Calu3 (cell line): Measurements from ENCODE around the gene CDK18. TPM values are rescaled to one million over a fixed set of nuclear protein-coding genes. Genes with fewer than 3 reads are reported as not detected.

Experiments used
- BruUV-seq: library from RNA; stranded (reverse); fragments of 400-500 nt; replicated peaks from 2 replicates; lab custom pipeline; 2021; lab: Mats Ljungman, UMichigan
- CTCF ChIA-PET: fragments of 300-600 bp; sonication (Branson Sonifier 250); formaldehyde crosslinking; loops from one replicate; lab custom pipeline; 2022; ENCODE audit warnings: antibody characterized with exemption; lab: Charles Lee
- DNase-seq: peaks from one replicate; pipeline ENCODE4 v3.0.0; 2022
- H3K27ac Mint-ChIP-seq: one replicate; pipeline ENCODE4 v1.8.0; 2022; ENCODE audit warnings: mixed read lengths; ENCODE audit not compliant: unreplicated experiment
- H3K27me3 Mint-ChIP-seq: one replicate; pipeline ENCODE4 v1.8.0; 2022; ENCODE audit warnings: mixed read lengths; ENCODE audit not compliant: unreplicated experiment
- H3K36me3 Mint-ChIP-seq: one replicate; pipeline ENCODE4 v1.8.0; 2022; ENCODE audit warnings: mild to moderate bottlenecking, moderate library complexity, mixed read lengths; ENCODE audit not compliant: insufficient read depth, unreplicated experiment
- H3K4me1 Mint-ChIP-seq: one replicate; pipeline ENCODE4 v1.8.0; 2022; ENCODE audit warnings: mild to moderate bottlenecking, low read depth, mixed read lengths; ENCODE audit not compliant: unreplicated experiment
- H3K4me3 Mint-ChIP-seq: one replicate; pipeline ENCODE4 v1.8.0; 2022; ENCODE audit warnings: mild to moderate bottlenecking, low read depth, moderate library complexity, mixed read lengths; ENCODE audit not compliant: unreplicated experiment
- H3K9me3 Mint-ChIP-seq: one replicate; pipeline ENCODE4 v1.8.0; 2022; ENCODE audit warnings: low read depth, mixed read lengths; ENCODE audit not compliant: unreplicated experiment
- CTCF ChIP-seq: fragments of 200-600 bp; IDR thresholded peaks from one replicate; pipeline ENCODE4 v1.8.0; 2022; ENCODE audit warnings: antibody characterized with exemption; ENCODE audit not compliant: unreplicated experiment
- intact Hi-C: fragments of 100-400 bp; cut with micrococcal nuclease; formaldehyde crosslinking; loops from one replicate; pipeline ENCODE4 v1.10.0; 2022; ENCODE audit not compliant: unreplicated experiment
- total RNA-seq: library from RNA; stranded (reverse); gene quantifications from 2 replicates; pipeline ENCODE4 v1.2.3, GENCODE V29; 2022

The CDK18 gene
- total RNA-seq, 1 experiment from 2014 or later = 44.0 TPM

- Mint-ChIP-seq H3K27me3 (no peaks in the 10 kb centered on the region), H3K4me3 (no peak overlapping the region), H3K36me3 (no peaks in the 10 kb centered on the region), H3K4me1 (peaks cover 26% of the 10 kb centered on the region), H3K27ac (no peak overlapping the region), H3K9me3 (no peaks in the 10 kb centered on the region)
- BruUV-seq = no TSS peak
- no peak for TF ChIP-seq CTCF
- DNase-seq = no peak
- intact Hi-C loops = no loop called here
- CTCF ChIA-PET = interaction anchor here (0.6 to 0.7 kb wide), 2 partner anchors 52 to 285 kb away, joined by 3 to 4 read pairs; no protein-coding TSS in a partner anchor
Observed at GRCh38 chr1:205514211-205515142, 10.0 kb downstream of the CDK18 start.

DNA sequence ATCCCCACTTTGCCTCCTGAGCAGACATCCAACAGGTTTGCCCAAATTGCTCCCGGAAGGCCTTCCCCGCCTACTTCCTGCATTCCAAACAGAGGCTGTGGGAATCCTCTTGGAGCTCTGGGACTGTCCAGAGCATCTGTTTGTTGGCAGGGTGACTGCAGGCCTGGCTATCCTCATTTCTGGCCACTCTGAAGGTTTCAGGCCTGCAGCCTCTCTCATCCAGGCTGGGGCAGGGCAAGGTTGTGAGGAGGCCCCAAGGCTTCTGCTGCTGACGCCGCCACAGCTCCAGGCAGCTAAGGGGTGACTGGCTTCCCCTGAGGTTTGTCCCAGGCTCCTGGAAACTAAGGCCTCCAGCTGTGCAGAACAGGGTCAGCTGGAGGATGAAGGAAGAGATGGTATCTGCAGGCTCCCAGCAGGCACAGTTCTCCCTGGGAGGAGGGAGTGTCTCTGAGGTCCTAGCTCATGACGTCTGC is 11.3 kb downstream of the CDK18 start:
- peaks cover 5% of the 10 kb centered on the region for H3K36me3 Mint-ChIP-seq
- DNase-seq = no peak

DNA sequence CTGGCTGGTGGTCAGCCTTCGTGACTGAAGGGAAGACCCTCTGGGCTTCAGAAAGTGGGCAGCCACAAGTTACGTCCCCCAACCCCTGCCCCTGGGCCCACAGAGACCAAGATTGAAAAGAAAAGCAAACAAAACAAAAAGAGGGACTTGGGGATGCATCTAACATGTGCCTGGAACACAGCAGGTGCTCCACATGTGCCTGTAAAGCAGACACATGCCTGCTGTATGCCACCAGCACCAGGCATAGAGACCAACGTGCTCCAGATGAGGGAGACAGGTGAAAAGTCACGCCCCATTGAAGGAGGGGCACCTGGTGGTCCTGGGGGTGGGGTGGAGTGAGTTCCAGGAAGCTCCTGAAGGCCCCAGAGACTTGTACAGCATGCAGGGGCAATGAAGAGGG is 11.9 kb downstream of the CDK18 start:
- no peak for DNase-seq
- H3K27ac Mint-ChIP-seq = no peak overlapping the region

More for the DNA sequence above, 11.3 kb downstream of the CDK18 start:
- intact Hi-C loops = no loop called here
- CTCF ChIA-PET = no interaction called here
- Mint-ChIP-seq H3K27me3 (no peaks in the 10 kb centered on the region), H3K9me3 (no peaks in the 10 kb centered on the region), H3K4me3 (no peak overlapping the region), H3K4me1 (peaks cover 33% of the 10 kb centered on the region), H3K27ac (no peak overlapping the region)
- BruUV-seq = no TSS peak
- no peak for TF ChIP-seq CTCF

DNA sequence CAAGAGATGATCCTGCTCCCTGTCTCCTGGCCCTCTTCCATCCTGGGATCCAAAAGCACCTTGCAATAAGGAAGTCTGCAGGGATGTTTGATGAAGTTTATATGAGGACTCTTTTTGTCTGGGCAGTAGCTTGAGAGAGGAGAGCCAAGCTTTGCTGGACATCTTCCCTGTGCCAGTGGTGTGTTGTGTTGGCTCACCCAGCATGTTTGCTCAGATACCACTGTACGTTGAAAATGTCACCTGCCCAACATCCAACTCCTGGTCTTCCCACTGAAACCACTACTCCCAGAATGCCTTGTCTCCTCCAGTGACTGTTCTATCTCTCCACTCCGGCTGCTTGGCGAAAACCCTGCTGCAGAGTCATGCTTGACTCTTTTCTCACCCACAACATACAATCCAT is 12.8 kb downstream of the CDK18 start:
- no peaks in the 10 kb centered on the region for H3K9me3 Mint-ChIP-seq
- peaks cover 5% of the 10 kb centered on the region for H3K36me3 Mint-ChIP-seq
- CTCF ChIA-PET = interaction anchor here (0.7 to 1.1 kb wide), 2 partner anchors 12 to 32 kb away, joined by 4 read pairs; partner anchors contain the start of gene CDK18
- H3K4me3 Mint-ChIP-seq = no peak overlapping the region
- H3K27ac Mint-ChIP-seq = no peak overlapping the region
- no peaks in the 10 kb centered on the region for H3K27me3 Mint-ChIP-seq
- TF ChIP-seq CTCF = no peak
- H3K4me1 Mint-ChIP-seq = peaks cover 26% of the 10 kb centered on the region
- intact Hi-C loops = no loop called here
- no peak for DNase-seq
- no TSS peak for BruUV-seq

More for the DNA sequence above, 11.9 kb downstream of the CDK18 start:
- TF ChIP-seq CTCF = no peak
- intact Hi-C loops = no loop called here
- H3K27me3 Mint-ChIP-seq = no peaks in the 10 kb centered on the region
- H3K4me3 Mint-ChIP-seq = no peak overlapping the region
- peaks cover 33% of the 10 kb centered on the region for H3K4me1 Mint-ChIP-seq
- CTCF ChIA-PET = no interaction called here
- H3K9me3 Mint-ChIP-seq = no peaks in the 10 kb centered on the region
- BruUV-seq = no TSS peak
- H3K36me3 Mint-ChIP-seq = peaks cover 5% of the 10 kb centered on the region
